GM18870 (cell line): ENCODE measurements around the gene KCTD17.

ENCODE experiments used
- ATAC-seq: cut with Tn5 transposase; IDR thresholded peaks from one replicate; pipeline ENCODE4 v1.9.1; 2021; ENCODE audit warnings: moderate library complexity; ENCODE audit not compliant: unreplicated experiment

Gene KCTD17, protein sequence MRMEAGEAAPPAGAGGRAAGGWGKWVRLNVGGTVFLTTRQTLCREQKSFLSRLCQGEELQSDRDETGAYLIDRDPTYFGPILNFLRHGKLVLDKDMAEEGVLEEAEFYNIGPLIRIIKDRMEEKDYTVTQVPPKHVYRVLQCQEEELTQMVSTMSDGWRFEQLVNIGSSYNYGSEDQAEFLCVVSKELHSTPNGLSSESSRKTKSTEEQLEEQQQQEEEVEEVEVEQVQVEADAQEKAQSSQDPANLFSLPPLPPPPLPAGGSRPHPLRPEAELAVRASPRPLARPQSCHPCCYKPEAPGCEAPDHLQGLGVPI

DNA sequence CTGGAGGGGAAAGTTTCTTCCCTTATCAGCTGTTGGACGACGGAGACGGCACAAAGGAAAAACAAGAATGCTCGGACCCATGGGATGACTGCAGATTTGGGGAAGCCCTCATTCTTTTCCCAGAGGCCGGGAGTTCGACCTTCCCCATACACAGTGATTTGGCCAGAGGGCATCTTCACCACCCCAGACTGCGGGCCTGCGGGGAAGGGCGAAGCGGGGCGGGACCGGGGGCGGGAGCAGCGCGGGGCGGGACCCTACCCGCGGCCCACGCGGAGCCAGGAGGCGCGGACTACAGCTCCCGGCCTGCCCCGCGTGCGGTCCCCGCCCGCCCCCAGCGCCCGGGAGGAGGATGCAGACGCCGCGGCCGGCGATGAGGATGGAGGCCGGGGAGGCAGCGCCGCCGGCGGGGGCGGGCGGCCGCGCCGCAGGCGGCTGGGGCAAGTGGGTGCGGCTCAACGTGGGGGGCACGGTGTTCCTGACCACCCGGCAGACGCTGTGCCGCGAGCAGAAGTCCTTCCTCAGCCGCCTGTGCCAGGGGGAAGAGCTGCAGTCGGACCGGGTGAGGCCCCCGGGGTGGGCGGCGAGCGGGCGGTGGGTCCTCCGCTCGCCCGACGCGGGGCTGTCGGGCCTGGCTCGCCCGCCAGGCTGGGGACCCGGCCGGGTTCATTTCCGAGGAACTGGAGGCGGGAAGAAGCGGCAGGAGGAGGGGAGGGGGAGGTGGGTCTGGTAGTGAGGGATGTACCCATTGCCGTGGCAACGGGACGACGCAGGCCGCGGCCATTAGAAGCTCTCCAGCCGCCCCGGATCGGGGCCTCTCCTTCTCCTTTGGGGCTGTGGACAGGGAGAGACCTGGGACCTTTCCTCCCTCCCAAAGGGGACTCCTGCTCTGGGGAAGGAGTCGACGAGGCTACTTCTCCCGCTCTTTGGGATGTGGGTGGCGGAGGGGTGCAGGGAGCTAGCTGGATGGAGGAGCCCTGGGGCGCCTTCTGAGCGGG, at the start of gene KCTD17:
Gene KCTD17 (plus strand): TSS at position 352 of the 995 bp plus-strand sequence. CDS start 19 bp downstream, at position 371.
- ATAC-seq = no peak

DNA sequence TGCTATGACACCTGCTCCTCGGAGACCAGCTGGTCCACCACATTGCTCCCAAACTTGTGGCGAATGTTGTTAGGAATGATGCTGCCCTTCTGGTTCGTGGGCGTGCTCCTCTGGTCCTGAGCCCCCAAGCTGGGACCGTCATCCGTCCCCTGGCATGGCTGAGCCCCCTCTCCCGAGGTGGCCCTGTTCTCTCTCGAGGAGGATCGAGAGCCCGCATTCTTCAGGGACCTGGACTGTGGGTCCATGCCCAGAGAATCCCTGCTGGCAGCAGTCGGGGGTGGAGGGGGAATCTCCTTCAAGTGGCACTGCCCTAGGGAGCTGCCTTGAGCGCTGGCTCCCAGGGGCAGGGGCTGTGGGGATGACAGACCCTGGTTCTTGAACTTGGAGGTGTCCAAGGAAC, 49.7 kb upstream of the KCTD17 start:
- no peak for ATAC-seq

DNA sequence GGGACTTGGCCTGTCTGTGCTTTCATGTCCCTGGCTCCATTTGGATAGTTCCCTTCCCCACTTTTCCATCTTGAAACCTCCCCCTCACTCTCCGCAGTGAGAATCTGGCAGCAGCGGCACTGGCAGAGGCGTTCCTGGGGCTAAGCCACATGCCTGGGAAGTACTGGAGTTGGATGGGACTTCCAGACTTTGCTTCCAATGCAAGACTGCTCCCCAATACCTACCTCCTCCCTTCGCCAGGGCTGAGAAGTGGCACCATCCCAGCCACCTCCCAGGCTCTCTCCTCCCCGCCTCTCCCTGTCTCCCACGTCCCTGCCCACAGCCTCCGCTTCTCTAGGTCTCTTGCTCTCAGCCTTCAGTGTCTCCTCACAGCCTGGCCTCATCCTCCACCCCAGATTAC, 48.9 kb upstream of the KCTD17 start:
- ATAC-seq = no peak

DNA sequence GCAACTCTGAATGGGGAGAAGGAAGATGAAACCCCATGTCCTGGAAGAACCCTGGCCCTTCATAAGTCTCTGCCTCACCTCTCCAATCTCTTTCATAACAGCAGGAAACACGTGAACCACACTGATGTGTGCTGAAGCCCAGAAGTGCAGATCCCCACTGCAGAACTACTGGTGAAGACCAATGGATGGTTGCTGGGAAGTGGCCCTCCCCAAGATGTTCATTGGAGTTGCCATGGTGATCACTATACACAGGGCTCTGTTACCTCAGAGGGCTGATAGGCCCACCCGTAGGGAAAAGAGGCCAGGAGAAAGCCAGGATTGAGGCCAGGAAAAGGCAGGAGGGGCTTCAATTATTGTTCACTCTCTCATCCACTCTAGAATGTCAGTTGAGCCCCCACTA, 43.9 kb upstream of the KCTD17 start:
- ATAC-seq = no peak

DNA sequence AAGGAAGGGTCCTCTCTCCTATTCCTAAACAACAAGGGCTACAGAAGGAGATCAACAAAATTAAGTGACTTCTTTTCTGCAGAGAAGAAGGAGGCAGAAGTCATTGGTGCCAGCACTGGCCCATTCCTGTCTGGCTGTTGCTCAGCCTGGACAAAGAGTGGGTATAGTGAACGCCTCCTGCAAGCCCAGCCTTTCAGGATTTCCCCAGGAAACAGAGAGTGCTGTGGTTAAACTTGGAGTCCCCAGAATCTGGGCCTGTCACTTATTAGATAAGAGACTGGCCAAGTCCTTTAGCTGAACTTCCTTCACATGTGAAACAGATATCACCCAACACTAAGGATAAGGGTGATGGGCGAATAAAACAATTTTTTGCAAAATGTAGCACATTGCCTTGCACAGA, 43.2 kb upstream of the KCTD17 start:
- ATAC-seq = no peak

DNA sequence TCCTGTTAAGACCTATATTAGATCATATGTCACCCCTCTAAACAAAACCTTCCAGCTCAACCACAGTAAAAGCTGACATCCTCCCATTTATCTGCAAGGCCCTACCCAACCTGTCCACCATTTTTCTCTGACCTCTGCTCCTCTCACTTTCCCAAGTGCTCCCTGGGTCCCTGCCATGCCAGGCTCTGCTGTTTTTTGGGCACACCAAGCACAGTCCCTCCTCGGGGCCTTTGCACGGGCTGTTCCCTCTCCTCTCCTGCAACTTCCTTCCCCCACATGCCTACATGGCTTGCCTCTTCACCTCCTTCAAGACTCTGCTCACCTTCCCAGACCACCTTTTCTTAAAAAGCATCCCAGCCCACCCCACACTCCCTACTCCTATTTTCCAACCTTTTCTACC, 42.1 kb upstream of the KCTD17 start:
- no peak for ATAC-seq

DNA sequence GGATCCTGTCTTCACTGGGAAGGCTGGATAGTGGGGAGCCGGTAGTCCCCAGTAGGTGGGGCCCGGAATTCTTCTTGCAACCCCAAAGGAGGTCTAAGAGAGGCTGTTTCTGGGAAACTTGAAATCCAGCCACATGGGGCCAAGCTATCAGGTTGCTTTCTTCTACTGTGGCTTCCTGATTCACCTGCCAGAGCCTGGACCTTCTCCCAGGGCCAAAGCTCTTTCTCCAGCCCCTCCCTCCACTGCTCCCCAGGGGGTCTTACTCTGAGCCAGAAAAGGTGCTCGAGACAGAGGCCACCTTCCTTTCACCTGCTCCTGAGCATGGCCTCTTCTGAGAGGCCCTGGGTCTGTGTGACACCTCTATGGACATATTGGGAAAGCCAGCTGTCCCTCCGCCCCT, 41.4 kb upstream of the KCTD17 start:
- no peak for ATAC-seq

DNA sequence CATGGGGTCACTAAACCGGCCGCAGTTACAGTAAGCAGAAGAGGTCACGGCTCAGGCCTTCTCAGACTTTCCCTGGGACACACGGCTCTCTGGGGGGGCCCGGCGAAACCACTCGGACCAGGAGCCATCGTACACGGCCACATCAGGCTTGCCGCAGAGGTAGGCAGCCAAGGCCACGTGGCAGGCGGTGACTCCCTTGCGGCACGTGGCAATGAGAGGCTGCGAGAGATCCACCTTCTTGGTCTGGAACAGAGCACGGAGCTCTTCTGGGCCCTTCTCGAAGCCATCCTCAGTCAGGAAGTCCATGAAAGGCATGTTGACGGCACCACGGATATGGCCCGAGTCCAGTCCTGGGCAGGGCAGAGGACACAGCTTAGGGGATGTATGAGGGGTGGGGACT, 40.6 kb upstream of the KCTD17 start:
- no peak for ATAC-seq

DNA sequence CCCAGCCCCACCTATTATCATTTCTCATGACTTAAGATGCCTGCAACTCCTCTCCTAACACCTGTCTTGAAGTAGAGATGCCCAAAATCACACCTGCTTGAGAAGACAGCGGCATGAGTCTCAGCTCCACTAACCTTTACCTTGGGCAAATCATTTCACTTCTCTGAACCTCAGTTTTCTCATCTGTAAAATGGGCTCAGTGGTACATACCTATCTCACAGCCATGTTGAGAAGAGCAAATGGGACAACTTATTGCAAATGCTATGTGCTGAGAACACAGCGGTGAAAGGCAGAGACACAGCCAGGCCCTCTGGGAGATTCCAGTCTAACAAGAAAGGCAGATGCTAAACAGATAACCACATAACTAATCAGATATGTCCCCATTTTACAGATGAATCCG, 40.1 kb upstream of the KCTD17 start:
- ATAC-seq = no peak

DNA sequence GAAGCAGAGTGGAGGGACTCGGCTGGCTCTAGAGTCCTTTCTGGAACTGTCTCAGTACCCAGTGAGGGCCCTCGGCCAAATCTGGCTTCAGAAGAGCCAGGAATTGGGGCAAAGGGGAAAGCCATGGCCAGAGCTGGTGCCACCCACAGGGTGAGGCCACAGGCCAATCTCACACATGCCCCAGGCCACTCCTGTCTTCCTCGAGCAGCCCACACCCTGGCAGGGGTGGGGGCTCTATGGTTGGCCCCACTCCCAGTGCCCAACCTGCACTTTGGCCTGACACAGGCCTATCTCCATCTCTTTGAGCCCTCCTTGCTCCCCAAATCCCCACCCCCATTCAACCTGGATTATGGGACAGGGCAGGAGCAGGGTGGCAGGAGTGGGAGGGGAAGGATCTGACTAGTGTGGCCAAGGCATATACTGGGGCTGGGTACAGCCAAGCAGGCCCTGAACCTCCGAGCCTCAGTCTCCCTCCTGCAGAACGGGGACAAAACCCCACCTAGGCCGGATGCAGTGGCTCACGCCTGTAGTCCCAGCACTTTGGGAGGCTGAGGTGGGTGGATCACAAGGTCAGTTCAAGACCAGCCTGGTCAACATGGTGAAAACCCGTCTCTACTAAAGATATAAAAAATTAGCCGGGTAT, 39.2 kb upstream of the KCTD17 start:
- ATAC-seq = no peak

DNA sequence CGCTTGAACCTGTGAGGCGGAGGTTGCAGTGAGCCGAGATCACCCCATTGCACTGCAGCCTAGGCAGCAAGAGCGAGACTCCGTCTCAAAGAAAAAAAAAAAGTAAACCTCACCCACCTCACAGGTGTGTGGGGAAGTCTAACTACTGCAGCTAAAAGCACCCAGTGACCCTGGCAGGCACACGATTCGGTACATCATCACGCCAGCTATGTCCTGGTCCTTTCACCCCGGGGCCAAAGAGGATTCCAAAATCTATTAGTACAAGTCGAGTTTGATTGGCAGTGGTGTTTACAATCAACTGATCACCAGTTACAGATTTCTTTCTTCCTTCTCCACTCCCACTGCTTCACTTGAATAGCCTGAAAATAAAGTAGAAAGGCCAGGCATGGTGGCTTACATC, 38.6 kb upstream of the KCTD17 start:
- no peak for ATAC-seq

DNA sequence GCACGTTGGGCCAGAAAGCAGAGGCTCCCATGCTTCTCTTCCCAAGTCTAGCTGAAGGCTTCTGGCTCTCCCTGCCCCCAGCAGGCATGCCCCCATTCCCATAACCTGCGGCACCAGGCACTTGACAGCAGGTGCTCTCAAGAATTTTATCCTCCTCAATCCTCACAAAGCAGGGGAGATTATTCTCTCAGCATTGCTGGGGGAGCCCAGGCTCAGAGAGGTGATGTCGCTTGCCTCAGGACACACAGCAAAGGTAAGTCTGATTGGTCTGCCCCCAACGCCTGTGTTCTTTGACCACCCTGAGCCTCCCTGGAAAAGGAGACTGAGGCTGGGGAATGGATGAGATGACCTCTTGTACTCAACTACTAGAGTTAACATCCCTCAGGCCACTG, 37.1 kb upstream of the KCTD17 start:
- no peak for ATAC-seq

DNA sequence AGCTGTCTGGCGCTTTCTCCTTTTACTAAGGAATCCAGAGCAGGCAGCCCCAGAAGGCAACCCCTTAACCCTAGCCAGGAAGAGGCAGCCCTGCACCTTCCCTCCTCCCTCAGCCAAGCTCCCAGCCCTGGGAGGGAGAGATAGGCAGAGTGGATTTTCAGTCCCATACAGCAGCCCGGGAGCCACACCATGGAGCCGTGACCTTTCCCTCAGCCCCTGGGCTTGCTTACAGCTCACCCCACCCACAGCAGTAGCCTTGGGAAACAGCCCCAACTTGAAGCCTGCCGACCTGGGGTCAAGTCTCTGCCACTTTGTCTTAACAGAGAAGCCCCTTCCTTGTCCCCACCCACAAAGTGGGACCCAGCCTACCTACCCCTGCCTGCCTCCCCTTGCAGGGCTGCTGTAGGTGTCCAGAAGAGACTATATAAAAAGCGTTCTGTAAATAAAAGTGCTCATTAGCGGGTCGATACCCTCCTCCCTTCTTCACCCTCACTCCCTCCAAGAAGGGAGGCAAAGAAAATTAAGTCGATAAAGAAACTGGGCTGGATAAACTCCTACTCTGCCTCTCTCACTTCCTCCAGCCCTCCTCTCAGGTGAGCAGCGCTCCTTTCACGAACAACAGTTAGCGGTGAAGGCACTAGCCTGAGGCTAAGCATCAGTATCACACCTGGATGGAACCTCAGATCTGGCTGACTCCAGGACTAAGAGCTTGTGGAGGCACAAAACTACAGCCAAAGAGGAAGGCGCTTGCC, 36.5 kb upstream of the KCTD17 start:
- no peak for ATAC-seq

DNA sequence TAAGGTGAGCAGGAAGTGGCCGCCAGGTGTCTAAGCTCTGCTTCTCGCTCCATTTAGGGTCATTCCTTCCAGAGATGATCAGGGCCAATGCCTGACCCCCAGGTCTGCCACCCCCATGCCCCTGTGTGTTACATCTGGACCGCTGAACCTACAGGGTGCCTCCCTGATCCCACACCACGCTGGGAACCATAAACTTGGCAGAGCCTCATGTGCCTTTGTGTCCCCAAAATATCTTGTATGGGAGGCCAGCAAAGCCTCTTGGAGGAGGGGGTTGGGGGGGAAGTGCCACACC, 36.0 kb upstream of the KCTD17 start:
- ATAC-seq = no peak

DNA sequence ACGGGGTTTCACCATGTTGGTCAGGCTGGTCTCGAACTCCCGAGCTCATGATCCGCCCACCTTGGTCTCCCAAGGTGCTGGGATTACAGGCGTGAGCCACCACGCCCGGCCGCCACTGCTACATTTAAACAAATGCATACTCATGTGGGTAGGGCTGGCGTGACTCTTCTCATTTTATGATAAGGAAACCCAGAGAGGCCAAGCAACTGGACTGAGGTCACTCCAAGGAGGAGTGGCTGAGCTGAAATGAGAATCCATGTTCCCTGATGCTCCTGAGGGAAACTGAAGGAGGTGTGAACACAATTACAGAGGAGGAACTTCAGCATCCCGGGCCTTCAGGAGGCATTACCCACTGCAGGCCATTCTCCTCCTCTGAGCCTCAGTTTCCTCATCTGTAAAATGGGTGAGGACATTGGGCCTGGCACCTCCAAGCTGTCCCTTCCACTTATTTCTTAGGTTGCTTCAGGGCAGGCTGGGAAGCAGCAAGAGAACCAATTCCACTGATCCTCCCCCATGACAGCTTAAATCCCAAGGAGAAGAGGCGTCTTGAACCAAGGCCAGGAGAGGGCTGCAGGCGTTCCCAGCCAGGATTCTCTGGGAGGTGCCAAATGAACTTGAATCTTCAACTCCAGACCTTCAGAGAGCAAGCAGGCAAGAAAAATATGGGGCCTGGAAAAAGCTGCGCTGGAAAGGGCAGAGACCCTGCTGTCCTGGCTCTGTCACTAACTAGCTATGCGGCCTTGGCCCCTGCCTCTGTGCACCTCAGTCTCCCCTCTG, 35.2 kb upstream of the KCTD17 start:
- ATAC-seq = no peak

DNA sequence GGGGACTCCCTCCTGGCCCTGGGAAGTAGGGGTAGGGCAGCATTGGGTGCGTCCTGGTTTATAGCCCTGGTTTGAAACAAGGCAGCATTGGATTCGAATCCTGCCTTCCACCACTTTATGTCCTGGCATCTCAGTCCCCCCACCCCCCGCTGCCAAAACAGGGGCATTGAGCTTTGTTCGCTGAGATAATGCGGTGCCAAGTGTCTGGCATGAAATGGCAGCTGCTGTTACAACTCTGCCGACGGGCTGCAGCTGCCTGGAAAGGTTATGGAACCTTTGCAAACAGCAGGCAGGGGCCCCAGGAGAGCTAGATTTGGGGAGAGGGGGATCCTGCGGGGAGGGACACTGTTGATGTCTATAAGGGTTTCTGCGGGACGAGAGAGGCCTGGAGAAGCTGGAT, 34.2 kb upstream of the KCTD17 start:
- ATAC-seq = no peak

DNA sequence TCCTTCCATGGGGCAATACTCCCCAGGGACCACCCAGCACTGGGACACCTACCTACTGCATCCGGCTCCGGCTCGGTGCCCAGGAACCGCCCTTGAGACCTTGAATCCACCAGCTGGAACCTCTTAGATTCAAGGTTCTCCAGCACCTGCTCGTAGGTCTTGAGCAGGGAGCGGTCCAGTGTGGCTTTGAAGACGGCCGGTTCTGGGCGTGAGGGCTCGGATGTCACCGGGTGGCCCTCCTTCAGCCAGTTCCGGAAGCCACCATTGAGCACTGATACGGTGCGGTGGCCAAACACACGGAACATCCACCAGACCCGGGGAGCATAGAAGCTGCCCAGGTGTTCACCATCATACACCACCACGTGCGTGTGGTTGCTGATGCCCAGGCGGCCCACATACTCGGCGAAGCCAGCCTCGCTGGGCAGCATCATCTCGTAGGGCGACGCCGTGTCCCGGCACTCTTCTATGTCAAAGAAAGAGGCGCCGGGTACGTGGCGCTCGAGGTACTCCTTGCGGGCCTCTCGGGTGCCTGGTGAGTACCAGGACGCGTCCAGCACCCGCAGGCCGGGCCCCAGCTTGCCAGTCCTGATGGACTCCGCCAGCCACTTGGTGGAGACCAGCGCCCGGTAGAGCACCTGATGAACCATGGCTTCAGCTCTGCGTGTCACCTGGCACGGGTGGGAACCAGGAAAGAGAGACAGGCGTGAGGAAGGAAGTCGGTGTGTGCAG, 33.3 kb upstream of the KCTD17 start:
- no peak for ATAC-seq

DNA sequence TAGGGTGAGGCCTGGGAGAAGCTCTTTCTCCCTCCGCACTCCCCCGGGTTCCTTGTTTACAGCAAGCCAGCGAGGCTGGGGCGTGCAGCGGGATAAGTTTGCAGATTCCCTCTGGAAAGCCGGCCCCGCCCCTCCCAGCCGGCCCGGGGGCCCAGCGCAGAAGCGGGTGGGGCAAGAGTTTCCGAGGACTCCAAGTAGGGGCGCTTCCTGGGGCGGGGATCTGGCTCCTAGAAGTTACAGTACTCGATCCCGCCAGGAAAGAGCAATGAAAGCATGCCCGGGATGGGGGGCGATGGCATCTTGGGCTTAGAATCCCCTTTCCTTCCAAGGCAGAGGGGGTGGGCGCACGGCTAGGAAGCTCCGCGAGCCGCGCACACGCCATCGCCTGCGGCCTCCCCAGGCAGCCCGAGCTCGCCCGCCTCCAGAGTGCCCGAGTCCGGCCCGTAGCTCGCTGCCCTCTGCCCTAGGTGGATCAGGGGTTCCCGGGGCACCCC, 32.7 kb upstream of the KCTD17 start:
- ATAC-seq = no peak
